A549 (cell line): ENCODE data around the gene DENND2D. TPM values are rescaled to one million over a fixed set of nuclear protein-coding genes. Genes with fewer than 3 reads are reported as not detected.

Source experiments
- ATAC-seq, 2 experiments: fragments of 200-7000 bp in 1 of 2; fragments of >200 bp in 1 of 2; cut with Nextera tagmentation in 1 of 2; cut with Tn5 transposase in 1 of 2; 3 replicates each; pipeline versions ENCODE4 v1.8.0 to v1.9.1; 2018 to 2020; ENCODE audit warnings: mild to moderate bottlenecking in 1 of 2, moderate library complexity in 1 of 2
- CTCF ChIA-PET: fragments of 300-600 bp; sonication (Branson Sonifier 250); formaldehyde crosslinking; extraction: SDS; loops from one replicate; lab custom pipeline; 2021; ENCODE audit warnings: antibody characterized with exemption, inconsistent platforms; lab: Yijun Ruan, JAX
- POLR2A ChIA-PET: fragments of 350-600 bp; formaldehyde crosslinking; extraction: SDS; loops from one replicate; lab custom pipeline; 2021; ENCODE audit warnings: antibody characterized with exemption, inconsistent platforms; lab: Yijun Ruan, JAX
- DNase-seq, 2 experiments: peaks; one replicate each; pipeline versions ENCODE4 v3.0.0 to v3.0.0-alpha.2; 2011 to 2016; ENCODE audit warnings: low read depth in 1 of 2, low spot score in 1 of 2
- FAIRE-seq: peaks from 2 replicates; lab custom pipeline; 2011; peaks lifted over from hg19 to GRCh38; lab: Jason Lieb, UNC
- H3K27ac ChIP-seq, 2 experiments: fragments of >200 bp; sonication (Bioruptor Twin); formaldehyde crosslinking; 3 replicates each; pipeline ENCODE4 v1.5.1; 2016 to 2017
- H3K4me1 ChIP-seq: fragments of >200 bp; sonication (Bioruptor Twin); formaldehyde crosslinking; 3 replicates; pipeline ENCODE4 v1.6.1; 2016
- H3K4me2 ChIP-seq: fragments of >200 bp; sonication (Bioruptor Twin); formaldehyde crosslinking; 3 replicates; pipeline ENCODE4 v1.6.1; 2016
- H3K4me3 ChIP-seq: fragments of >200 bp; sonication (Bioruptor Twin); formaldehyde crosslinking; 3 replicates; pipeline ENCODE4 v1.5.1; 2016
- H3K9me3 ChIP-seq: fragments of >200 bp; sonication (Bioruptor Twin); formaldehyde crosslinking; 3 replicates; pipeline ENCODE4 v1.6.1; 2016
- CBX2 ChIP-seq: fragments of 200-600 bp; sonication (generic); IDR thresholded peaks from 2 replicates; pipeline ENCODE4 v1.6.1; 2016; ENCODE audit warnings: low read depth, mild to moderate bottlenecking, borderline replicate concordance
- CBX8 ChIP-seq: fragments of 200-600 bp; sonication (generic); IDR thresholded peaks from 2 replicates; pipeline ENCODE4 v1.6.1; 2016
- CHD2 ChIP-seq: fragments of 150-350 bp; IDR thresholded peaks from 2 replicates; pipeline ENCODE4 v1.6.1; 2014; ENCODE audit warnings: low read length; ENCODE audit not compliant: partially characterized antibody
- CHD4 ChIP-seq: fragments of 200-600 bp; sonication (generic); IDR thresholded peaks from 2 replicates; pipeline ENCODE4 v1.6.1; 2016; ENCODE audit warnings: antibody characterized with exemption, mild to moderate bottlenecking, borderline replicate concordance
- EP300 ChIP-seq, 2 experiments: fragments of >200 bp; sonication (Bioruptor Twin); formaldehyde crosslinking; IDR thresholded peaks; 2 replicates in 1 of 2; 3 replicates in 1 of 2; pipeline ENCODE4 v1.6.1; 2016 to 2017
- ESRRA ChIP-seq: fragments of 150-350 bp; IDR thresholded peaks from 2 replicates; pipeline ENCODE4 v1.6.1; 2014; ENCODE audit warnings: mild to moderate bottlenecking, low read length, borderline replicate concordance
- GATA3 ChIP-seq: IDR thresholded peaks from 2 replicates; pipeline ENCODE4 v1.6.1; 2012; ENCODE audit warnings: borderline replicate concordance
- HEYL ChIP-seq: fragments of 250-450 bp; sonication (Bioruptor Pico); IDR thresholded peaks from 2 replicates; pipeline ENCODE4 v1.8.0; 2021; ENCODE audit warnings: mild to moderate bottlenecking, moderate library complexity
- HOXB13 ChIP-seq: fragments of 250-450 bp; sonication (Bioruptor Pico); IDR thresholded peaks from 2 replicates; pipeline ENCODE4 v1.5.0; 2020; ENCODE audit warnings: low read depth, mild to moderate bottlenecking, moderate library complexity
- KDM5A ChIP-seq: fragments of 200-600 bp; sonication (generic); IDR thresholded peaks from 2 replicates; pipeline ENCODE4 v1.6.1; 2016; ENCODE audit warnings: antibody characterized with exemption, mild to moderate bottlenecking
- MAFK ChIP-seq: fragments of 450-650 bp; IDR thresholded peaks from 2 replicates; pipeline ENCODE4 v1.6.1; 2014; ENCODE audit not compliant: partially characterized antibody
- NPAS2 ChIP-seq: fragments of 250-450 bp; sonication (Bioruptor Pico); IDR thresholded peaks from 2 replicates; pipeline ENCODE4 v1.8.0; 2022; ENCODE audit warnings: mild to moderate bottlenecking, moderate library complexity, borderline replicate concordance
- PHF8 ChIP-seq: fragments of 200-600 bp; sonication (generic); IDR thresholded peaks from 2 replicates; pipeline ENCODE4 v1.6.1; 2016; ENCODE audit warnings: low read depth, mild to moderate bottlenecking, antibody characterized with exemption, moderate library complexity, borderline replicate concordance
- POLR2A ChIP-seq: IDR thresholded peaks from 2 replicates; pipeline ENCODE4 v1.6.1; 2012; ENCODE audit warnings: mild to moderate bottlenecking, low read length
- RCOR1 ChIP-seq: fragments of 150-350 bp; IDR thresholded peaks from 2 replicates; pipeline ENCODE4 v1.6.1; 2014; ENCODE audit warnings: antibody characterized with exemption, low read length, low read depth
- RFX5 ChIP-seq: fragments of 450-650 bp; IDR thresholded peaks from 2 replicates; pipeline ENCODE4 v1.7.1; 2014; ENCODE audit warnings: antibody characterized with exemption, mild to moderate bottlenecking, moderate library complexity
- SMC3 ChIP-seq: fragments of >200 bp; sonication (Bioruptor Twin); formaldehyde crosslinking; IDR thresholded peaks from 3 replicates; pipeline ENCODE4 v1.6.1; 2018; ENCODE audit warnings: inconsistent platforms
- SREBF2 ChIP-seq: fragments of 450-650 bp; IDR thresholded peaks from 2 replicates; pipeline ENCODE4 v1.6.1; 2014; ENCODE audit warnings: mild to moderate bottlenecking, moderate library complexity
- TFCP2L1 ChIP-seq: fragments of 250-450 bp; sonication (Bioruptor Pico); IDR thresholded peaks from 2 replicates; pipeline ENCODE4 v1.5.0; 2021; ENCODE audit warnings: mild to moderate bottlenecking
- TP53 ChIP-seq: fragments of 250-450 bp; sonication (Bioruptor Pico); IDR thresholded peaks from 2 replicates; pipeline ENCODE4 v1.5.0; 2021; ENCODE audit warnings: mild to moderate bottlenecking, moderate library complexity
- ZFP36 ChIP-seq: fragments of 450-650 bp; IDR thresholded peaks from 2 replicates; pipeline ENCODE4 v1.6.1; 2014; ENCODE audit warnings: borderline replicate concordance; ENCODE audit not compliant: partially characterized antibody
- ZNF302 ChIP-seq: fragments of 250-450 bp; sonication (Bioruptor Pico); IDR thresholded peaks from 2 replicates; pipeline ENCODE4 v1.9.0; 2021; ENCODE audit warnings: inconsistent platforms, mild to moderate bottlenecking, moderate library complexity
- ZSCAN20 ChIP-seq: fragments of 250-450 bp; sonication (Bioruptor Pico); IDR thresholded peaks from 2 replicates; pipeline ENCODE4 v1.8.0; 2022; ENCODE audit warnings: mild to moderate bottlenecking, moderate library complexity
- WGBS: methylation state at CpG from one replicate; pipeline ENCODE4 v1.1.6; 2017; ENCODE audit errors: missing lambda C conversion rate; 5-methylcytosine and 5-hydroxymethylcytosine counted together
- polyA plus RNA-seq, 4 experiments: library from polyadenylated mRNA; depleted of rRNA in 3 of 4; stranded (reverse); fragments of >200 nt; fragmentation: RNase III in 1 of 4; extraction: RNeasy Plus Mini Kit Qiagen cat#74134 plus additional on column Dnase treatment in 1 of 4; gene quantifications; 2 replicates in 3 of 4; 3 replicates in 1 of 4; pipeline ENCODE4 v1.2.3, GENCODE V29; 2011 to 2017
- TF ChIP-seq, protein P1 (sequence below): fragments of >200 bp; sonication (Bioruptor Twin); formaldehyde crosslinking; IDR thresholded peaks from 2 replicates; pipeline ENCODE4 v1.6.1; 2016
- TF ChIP-seq, protein P2 (sequence below): fragments of 450-650 bp; IDR thresholded peaks from 2 replicates; pipeline ENCODE4 v1.6.1; 2014; ENCODE audit warnings: antibody characterized with exemption
- TF ChIP-seq, protein P3 (sequence below): fragments of 150-350 bp; IDR thresholded peaks from 2 replicates; pipeline ENCODE4 v1.6.1; 2014; ENCODE audit warnings: low read depth, mild to moderate bottlenecking, low read length
- TF ChIP-seq, protein P4 (sequence below): fragments of 250-450 bp; sonication (Bioruptor Pico); IDR thresholded peaks from 2 replicates; pipeline ENCODE4 v1.5.0; 2020; ENCODE audit warnings: low read depth, mild to moderate bottlenecking, moderate library complexity
- TF ChIP-seq, protein P5 (sequence below): IDR thresholded peaks from 2 replicates; pipeline ENCODE4 v1.6.1; 2012

The DENND2D gene
- polyA plus RNA-seq, 2 of the 4 experiments (the other 2 are of a cell fraction), result 1.7 to 3.4 TPM

DNA sequence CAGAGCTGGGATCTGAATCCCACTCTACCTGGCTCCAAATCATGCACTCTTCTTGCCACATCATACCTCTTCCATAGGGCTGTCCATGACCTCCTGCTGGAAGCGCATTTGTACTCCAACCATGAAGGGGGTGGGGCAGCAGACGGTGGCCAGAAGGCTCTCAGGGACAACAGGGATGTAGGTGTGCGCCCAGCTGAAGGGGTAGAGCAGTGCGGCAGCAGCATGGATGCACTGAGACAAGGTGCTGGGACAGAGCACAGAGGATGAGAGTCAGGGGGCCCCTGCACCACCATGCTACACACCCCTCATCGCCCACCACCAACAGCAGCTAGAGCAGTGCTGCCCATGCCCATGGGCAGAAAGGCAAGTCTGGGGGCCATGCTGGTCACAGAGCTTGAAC is 8.4 kb downstream of the DENND2D start:
- CTCF ChIA-PET, result no interaction called here
- TF ChIP-seq CBX8 (no peak), POLR2A (no peak), RFX5 (no peak), HOXB13 (no peak), ZFP36 (no peak), TP53 (CRISPR knock-in tag) (no peak), EP300 (IDR thresholded peaks at IDR 0.05) (no peak), RCOR1 (no peak), NPAS2 (no peak), PHF8 (no peak), HEYL (no peak), CHD4 (no peak), ZSCAN20 (CRISPR knock-in tag) (no peak), KDM5A (no peak), SMC3 (no peak), CHD2 (no peak), CBX2 (no peak)
- TF ChIP-seq, protein P1, sequence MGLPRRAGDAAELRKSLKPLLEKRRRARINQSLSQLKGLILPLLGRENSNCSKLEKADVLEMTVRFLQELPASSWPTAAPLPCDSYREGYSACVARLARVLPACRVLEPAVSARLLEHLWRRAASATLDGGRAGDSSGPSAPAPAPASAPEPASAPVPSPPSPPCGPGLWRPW, result no peak
- TF ChIP-seq, protein P2, sequence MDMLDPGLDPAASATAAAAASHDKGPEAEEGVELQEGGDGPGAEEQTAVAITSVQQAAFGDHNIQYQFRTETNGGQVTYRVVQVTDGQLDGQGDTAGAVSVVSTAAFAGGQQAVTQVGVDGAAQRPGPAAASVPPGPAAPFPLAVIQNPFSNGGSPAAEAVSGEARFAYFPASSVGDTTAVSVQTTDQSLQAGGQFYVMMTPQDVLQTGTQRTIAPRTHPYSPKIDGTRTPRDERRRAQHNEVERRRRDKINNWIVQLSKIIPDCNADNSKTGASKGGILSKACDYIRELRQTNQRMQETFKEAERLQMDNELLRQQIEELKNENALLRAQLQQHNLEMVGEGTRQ, result no peak
- TF ChIP-seq, protein P3, sequence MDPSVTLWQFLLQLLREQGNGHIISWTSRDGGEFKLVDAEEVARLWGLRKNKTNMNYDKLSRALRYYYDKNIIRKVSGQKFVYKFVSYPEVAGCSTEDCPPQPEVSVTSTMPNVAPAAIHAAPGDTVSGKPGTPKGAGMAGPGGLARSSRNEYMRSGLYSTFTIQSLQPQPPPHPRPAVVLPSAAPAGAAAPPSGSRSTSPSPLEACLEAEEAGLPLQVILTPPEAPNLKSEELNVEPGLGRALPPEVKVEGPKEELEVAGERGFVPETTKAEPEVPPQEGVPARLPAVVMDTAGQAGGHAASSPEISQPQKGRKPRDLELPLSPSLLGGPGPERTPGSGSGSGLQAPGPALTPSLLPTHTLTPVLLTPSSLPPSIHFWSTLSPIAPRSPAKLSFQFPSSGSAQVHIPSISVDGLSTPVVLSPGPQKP, result no peak
- H3K4me2 ChIP-seq, result no peak overlapping the region

DNA sequence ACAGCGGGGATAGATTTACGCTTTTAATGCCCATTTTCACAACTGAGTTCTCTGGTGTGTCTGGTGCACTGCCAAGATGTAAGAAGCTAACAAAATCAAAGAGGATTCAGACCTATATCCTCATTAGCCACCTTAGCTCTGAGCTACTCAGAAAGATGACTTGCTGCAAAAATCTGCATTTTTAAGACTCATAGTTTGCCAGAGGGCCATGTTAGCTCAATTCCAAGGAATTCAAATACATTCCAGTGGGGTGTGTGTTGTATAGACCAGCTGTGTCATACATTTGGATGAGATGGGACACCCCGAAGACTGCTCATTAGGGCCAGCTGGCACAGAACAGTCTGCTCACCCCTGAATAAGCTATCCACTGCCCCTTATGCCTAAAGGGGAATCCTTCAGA is 8.9 kb downstream of the DENND2D start:
- H3K4me1 ChIP-seq, result no peaks in the 10 kb centered on the region
- 84% methylated on average over 3 of the region's 3 CpGs for WGBS
- CTCF ChIA-PET, result no interaction called here
- DNase-seq, result no peak
- TF ChIP-seq ZSCAN20 (CRISPR knock-in tag), result no peak
- no peak for TF ChIP-seq CBX2
- no peak for TF ChIP-seq MAFK
- TF ChIP-seq, protein P4, sequence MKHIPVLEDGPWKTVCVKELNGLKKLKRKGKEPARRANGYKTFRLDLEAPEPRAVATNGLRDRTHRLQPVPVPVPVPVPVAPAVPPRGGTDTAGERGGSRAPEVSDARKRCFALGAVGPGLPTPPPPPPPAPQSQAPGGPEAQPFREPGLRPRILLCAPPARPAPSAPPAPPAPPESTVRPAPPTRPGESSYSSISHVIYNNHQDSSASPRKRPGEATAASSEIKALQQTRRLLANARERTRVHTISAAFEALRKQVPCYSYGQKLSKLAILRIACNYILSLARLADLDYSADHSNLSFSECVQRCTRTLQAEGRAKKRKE (CRISPR knock-in tag), result no peak
- TF ChIP-seq SREBF2, result no peak
- TF ChIP-seq KDM5A, result no peak
- TF ChIP-seq ESRRA, result no peak
- TF ChIP-seq CHD4, result no peak
- no peak for TF ChIP-seq POLR2A
- no peak for TF ChIP-seq GATA3
- TF ChIP-seq, protein P5, sequence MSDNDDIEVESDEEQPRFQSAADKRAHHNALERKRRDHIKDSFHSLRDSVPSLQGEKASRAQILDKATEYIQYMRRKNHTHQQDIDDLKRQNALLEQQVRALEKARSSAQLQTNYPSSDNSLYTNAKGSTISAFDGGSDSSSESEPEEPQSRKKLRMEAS, result no peak
- TF ChIP-seq TFCP2L1, result no peak
- TF ChIP-seq CHD2, result no peak
- TF ChIP-seq ZNF302 (CRISPR knock-in tag), result no peak
- TF ChIP-seq, protein P3, result no peak
- TF ChIP-seq, all 56 proteins: peak for 0
- no peaks in the 10 kb centered on the region for H3K9me3 ChIP-seq
- POLR2A ChIA-PET, result no interaction called here
- ATAC-seq (no peak; a peak in 1 of 6 replicates), FAIRE-seq (no peak)
- no peak overlapping the region for H3K4me3 ChIP-seq
- H3K4me2 ChIP-seq, result no peak overlapping the region
- no peak overlapping the region for H3K27ac ChIP-seq

More for the DNA sequence above, 8.4 kb downstream of the DENND2D start:
- no peaks in the 10 kb centered on the region for H3K4me1 ChIP-seq
- FAIRE-seq (no peak), DNase-seq (no peak), ATAC-seq (peak in 1 of 2 experiments; percentile 18; a peak in 1 of 6 replicates)
- H3K4me3 ChIP-seq, result no peak overlapping the region
- WGBS, result 93% methylated on average over 4 of the region's 5 CpGs
- POLR2A ChIA-PET, result no interaction called here
- no peaks in the 10 kb centered on the region for H3K9me3 ChIP-seq
- H3K27ac ChIP-seq, result no peak overlapping the region
